Measurements from ENCODE around the gene NCDN. TPM values are rescaled to one million over a fixed set of nuclear protein-coding genes. Genes with fewer than 3 reads are reported as not detected.

The NCDN gene
- total and polyA plus RNA-seq, 7 experiments from 2014 or later, result 17.1 to 38.6 (median 23.9) TPM

GRCh38 chr1:35564037-35564883, 6.7 kb downstream of the NCDN start:
- no peaks in the 10 kb centered on the region for H3K9me3 Mint-ChIP-seq
- no peaks in the 10 kb centered on the region for H3K9me3 ChIP-seq (ENCODE audit: control insufficient read depth in 2 of 3, low read length in 3 of 3)
- no peak overlapping the region for H3K27ac ChIP-seq (ENCODE audit: low read depth, low read length)
- DNase-seq (peak; percentile 58 to 82 (median 70)), ATAC-seq (peak; percentile 79)
- no peaks in the 10 kb centered on the region for H3K4me1 ChIP-seq (ENCODE audit: control insufficient read depth in 2 of 2, insufficient read depth in 2 of 2, low read length in 2 of 2)
- H3K36me3 Mint-ChIP-seq, result peaks cover 0 to 10% (median 3%) of the 10 kb centered on the region in 5 donors
- H3K36me3 ChIP-seq (ENCODE audit: control insufficient read depth in 2 of 3, insufficient read depth in 3 of 3, low read length in 3 of 3), result peaks cover 0 to 24% (median 0%) of the 10 kb centered on the region in 3 experiments
- ChIA-PET CTCF (interaction anchor here (0.6 to 5.7 kb wide), 19 partner anchors 8 to 365 kb away, joined by 3 to 97 read pairs (median 5); partner anchors contain the start of gene C1orf216), POLR2A (interaction anchor here (0.6 to 1.5 kb wide), 5 partner anchors 8 to 153 kb away, joined by 3 to 10 read pairs (median 4); no protein-coding TSS in a partner anchor)
- H3K4me3 ChIP-seq (ENCODE audit: low read length), result no peak overlapping the region
- intact Hi-C loops (cut with micrococcal nuclease), result loop anchor here (1.0 to 2.0 kb wide), 3 partner anchors 57 to 210 kb away; no protein-coding TSS in a partner anchor
- peak overlapping the region in 1 of 10 donors; percentile 56 for H3K4me3 Mint-ChIP-seq
- H3K4me1 Mint-ChIP-seq, result peaks cover 25 to 41% (median 31%) of the 10 kb centered on the region in 7 donors
- H3K27me3 Mint-ChIP-seq, result no peaks in the 10 kb centered on the region
- peak overlapping the region in 7 of 9 donors; percentile 23 to 91 (median 60) for H3K27ac Mint-ChIP-seq
- H3K27me3 ChIP-seq (ENCODE audit: control insufficient read depth in 2 of 2, insufficient read depth in 2 of 2, low read length in 2 of 2), result no peaks in the 10 kb centered on the region

GRCh38 chr1:35564884-35565741, 7.5 kb downstream of the NCDN start:
- ChIA-PET CTCF (interaction anchor here (0.6 to 5.7 kb wide), 22 partner anchors 9 to 366 kb away, joined by 3 to 97 read pairs (median 3); partner anchors contain the start of gene C1orf216), POLR2A (interaction anchor here (0.6 to 1.5 kb wide), 5 partner anchors 9 to 152 kb away, joined by 3 to 10 read pairs (median 4); no protein-coding TSS in a partner anchor)
- peaks cover 0 to 24% (median 0%) of the 10 kb centered on the region in 3 experiments for H3K36me3 ChIP-seq (ENCODE audit: control insufficient read depth in 2 of 3, insufficient read depth in 3 of 3, low read length in 3 of 3)
- no peak overlapping the region for H3K4me3 ChIP-seq (ENCODE audit: low read length)
- intact Hi-C loops (cut with micrococcal nuclease), result loop anchor here (1.0 to 2.0 kb wide), 3 partner anchors 58 to 209 kb away; no protein-coding TSS in a partner anchor
- no peaks in the 10 kb centered on the region for H3K4me1 ChIP-seq (ENCODE audit: control insufficient read depth in 2 of 2, insufficient read depth in 2 of 2, low read length in 2 of 2)
- H3K27me3 ChIP-seq (ENCODE audit: control insufficient read depth in 2 of 2, insufficient read depth in 2 of 2, low read length in 2 of 2), result no peaks in the 10 kb centered on the region
- H3K27ac ChIP-seq (ENCODE audit: low read depth, low read length), result no peak overlapping the region
- Mint-ChIP-seq H3K27ac (peak overlapping the region in 2 of 9 donors; percentile 23 to 53), H3K36me3 (peaks cover 0 to 8% (median 3%) of the 10 kb centered on the region in 5 donors), H3K4me1 (peaks cover 20 to 35% (median 25%) of the 10 kb centered on the region in 7 donors), H3K9me3 (no peaks in the 10 kb centered on the region), H3K27me3 (peaks cover 0 to under 1% (median 0%) of the 10 kb centered on the region in 5 donors), H3K4me3 (no peak overlapping the region)
- no peaks in the 10 kb centered on the region for H3K9me3 ChIP-seq (ENCODE audit: control insufficient read depth in 2 of 3, low read length in 3 of 3)
- ATAC-seq (no peak), DNase-seq (no peak)

GRCh38 chr1:35565742-35566133, 8.1 kb downstream of the NCDN start:
- H3K27ac Mint-ChIP-seq, result no peak overlapping the region
- Histone ChIP-seq H3K27ac (ENCODE audit: low read depth, low read length) (no peak overlapping the region), H3K9me3 (ENCODE audit: control insufficient read depth in 2 of 3, low read length in 3 of 3) (no peaks in the 10 kb centered on the region), H3K27me3 (ENCODE audit: control insufficient read depth in 2 of 2, insufficient read depth in 2 of 2, low read length in 2 of 2) (no peaks in the 10 kb centered on the region), H3K4me1 (ENCODE audit: control insufficient read depth in 2 of 2, insufficient read depth in 2 of 2, low read length in 2 of 2) (no peaks in the 10 kb centered on the region), H3K36me3 (ENCODE audit: control insufficient read depth in 2 of 3, insufficient read depth in 3 of 3, low read length in 3 of 3) (peaks cover 0 to 24% (median 0%) of the 10 kb centered on the region in 3 experiments), H3K4me3 (ENCODE audit: low read length) (no peak overlapping the region)
- H3K9me3 Mint-ChIP-seq, result no peaks in the 10 kb centered on the region
- H3K4me1 Mint-ChIP-seq, result peaks cover 20 to 35% (median 25%) of the 10 kb centered on the region in 7 donors
- peaks cover 0 to 7% (median 0%) of the 10 kb centered on the region in 5 donors for H3K27me3 Mint-ChIP-seq
- ChIA-PET POLR2A (interaction anchor here (1.4 to 1.5 kb wide), 2 partner anchors 115 to 117 kb away, joined by 3 to 10 read pairs; no protein-coding TSS in a partner anchor), CTCF (interaction anchor here (0.6 to 5.7 kb wide), 10 partner anchors 10 to 210 kb away, joined by 3 to 97 read pairs (median 5); partner anchors contain the start of gene C1orf216)
- intact Hi-C loops (cut with micrococcal nuclease), result loop anchor here in 1 of 2 donors (2.0 kb wide), 1 partner anchor 59 kb away; no protein-coding TSS in a partner anchor
- H3K36me3 Mint-ChIP-seq, result peaks cover 0 to 8% (median 3%) of the 10 kb centered on the region in 5 donors
- no peak for ATAC-seq
- H3K4me3 Mint-ChIP-seq, result no peak overlapping the region
- no peak for DNase-seq

GRCh38 chr1:35567947-35568558, 10.5 kb downstream of the NCDN start:
- Mint-ChIP-seq H3K27me3 (peaks cover 0 to 28% (median 0%) of the 10 kb centered on the region in 5 donors), H3K27ac (no peak overlapping the region), H3K9me3 (no peaks in the 10 kb centered on the region), H3K4me1 (peaks cover 15 to 28% (median 19%) of the 10 kb centered on the region in 7 donors), H3K4me3 (no peak overlapping the region), H3K36me3 (peaks cover 0 to 10% (median 3%) of the 10 kb centered on the region in 5 donors)
- no peaks in the 10 kb centered on the region for H3K9me3 ChIP-seq (ENCODE audit: control insufficient read depth in 2 of 3, low read length in 3 of 3)
- POLR2A ChIA-PET, result interaction anchor here (1.5 to 2.0 kb wide), 2 partner anchors 117 to 149 kb away, joined by 5 to 8 read pairs; no protein-coding TSS in a partner anchor
- H3K4me1 ChIP-seq (ENCODE audit: control insufficient read depth in 2 of 2, insufficient read depth in 2 of 2, low read length in 2 of 2), result no peaks in the 10 kb centered on the region
- ATAC-seq (no peak), DNase-seq (no peak)
- no peaks in the 10 kb centered on the region for H3K27me3 ChIP-seq (ENCODE audit: control insufficient read depth in 2 of 2, insufficient read depth in 2 of 2, low read length in 2 of 2)
- no peak overlapping the region for H3K4me3 ChIP-seq (ENCODE audit: low read length)
- peaks cover 0 to 21% (median 0%) of the 10 kb centered on the region in 3 experiments for H3K36me3 ChIP-seq (ENCODE audit: control insufficient read depth in 2 of 3, insufficient read depth in 3 of 3, low read length in 3 of 3)
- H3K27ac ChIP-seq (ENCODE audit: low read depth, low read length), result no peak overlapping the region
- CTCF ChIA-PET, result interaction anchor here (0.7 to 5.7 kb wide), 15 partner anchors 9 to 209 kb away, joined by 3 to 97 read pairs (median 4); partner anchors contain the start of genes C1orf216, CLSPN, KIAA0319L and NCDN
- intact Hi-C loops (cut with micrococcal nuclease), result no loop called here

- no peaks in the 10 kb centered on the region for H3K4me1 ChIP-seq (ENCODE audit: control insufficient read depth in 2 of 2, insufficient read depth in 2 of 2, low read length in 2 of 2)
- peak; percentile 76 for ATAC-seq
- H3K27me3 ChIP-seq (ENCODE audit: control insufficient read depth in 2 of 2, insufficient read depth in 2 of 2, low read length in 2 of 2), result no peaks in the 10 kb centered on the region
- H3K27ac ChIP-seq (ENCODE audit: low read depth, low read length), result no peak overlapping the region
- peaks cover 0 to 29% (median 0%) of the 10 kb centered on the region in 5 donors for H3K27me3 Mint-ChIP-seq
- H3K9me3 ChIP-seq (ENCODE audit: control insufficient read depth in 2 of 3, low read length in 3 of 3), result no peaks in the 10 kb centered on the region
- no peaks in the 10 kb centered on the region for H3K9me3 Mint-ChIP-seq
- peaks cover 0 to 18% (median 0%) of the 10 kb centered on the region in 3 experiments for H3K36me3 ChIP-seq (ENCODE audit: control insufficient read depth in 2 of 3, insufficient read depth in 3 of 3, low read length in 3 of 3)
- peak in 7 of 9 donors; percentile 48 to 72 (median 62) for DNase-seq
- no peak overlapping the region for H3K27ac Mint-ChIP-seq
- H3K4me3 Mint-ChIP-seq, result no peak overlapping the region
- peaks cover 0 to 10% (median 3%) of the 10 kb centered on the region in 5 donors for H3K36me3 Mint-ChIP-seq
- H3K4me3 ChIP-seq (ENCODE audit: low read length), result no peak overlapping the region
- POLR2A ChIA-PET, result interaction anchor here (1.0 to 2.0 kb wide), 3 partner anchors 118 to 158 kb away, joined by 3 to 8 read pairs (median 5); no protein-coding TSS in a partner anchor
- CTCF ChIA-PET, result interaction anchor here (0.6 to 5.7 kb wide), 24 partner anchors 9 to 552 kb away, joined by 3 to 97 read pairs (median 4); partner anchors contain the start of genes C1orf216, CLSPN, KIAA0319L and NCDN
- intact Hi-C loops (cut with micrococcal nuclease), result loop anchor here (1.0 kb wide), 4 partner anchors 146 to 205 kb away; no protein-coding TSS in a partner anchor
- peaks cover 11 to 28% (median 19%) of the 10 kb centered on the region in 7 donors for H3K4me1 Mint-ChIP-seq
Observed at GRCh38 chr1:35568975-35569395, 11.4 kb downstream of the NCDN start.

Measured in naive thymus-derived CD4-positive, alpha-beta T cell (primary cell).